Stimulated activated effector memory CD8-positive, alpha-beta T cell treated with anti-CD3 and anti-CD28 coated beads, Interleukin-12 subunit alpha, Interleukin-12 subunit beta, amount 100 ng/mL, for 72 hours (primary cell): ENCODE results near the gene TMED4.

Source experiments
- ATAC-seq: fragments of 150-1000 bp; cut with Tn5 transposase; 2 replicates; pipeline ENCODE4 v1.10.0; 2021
- DNase-seq, 2 donors: peaks; one replicate each; pipeline ENCODE4 v3.0.0; 2021 to 2022; ENCODE audit warnings: low spot score in 2 of 2
- H3K27ac Mint-ChIP-seq: one replicate; pipeline ENCODE4 v1.8.0; 2022; ENCODE audit warnings: mild to moderate bottlenecking, mixed read lengths
- H3K36me3 Mint-ChIP-seq: one replicate; pipeline ENCODE4 v1.8.0; 2022; ENCODE audit warnings: mild to moderate bottlenecking, mixed read lengths
- H3K4me1 Mint-ChIP-seq: one replicate; pipeline ENCODE4 v1.8.0; 2022; ENCODE audit warnings: mixed read lengths
- H3K4me3 Mint-ChIP-seq: one replicate; pipeline ENCODE4 v1.8.0; 2022; ENCODE audit warnings: mild to moderate bottlenecking, mixed read lengths
- H3K9me3 Mint-ChIP-seq: one replicate; pipeline ENCODE4 v1.8.0; 2022; ENCODE audit warnings: mixed read lengths

Gene TMED4

DNA sequence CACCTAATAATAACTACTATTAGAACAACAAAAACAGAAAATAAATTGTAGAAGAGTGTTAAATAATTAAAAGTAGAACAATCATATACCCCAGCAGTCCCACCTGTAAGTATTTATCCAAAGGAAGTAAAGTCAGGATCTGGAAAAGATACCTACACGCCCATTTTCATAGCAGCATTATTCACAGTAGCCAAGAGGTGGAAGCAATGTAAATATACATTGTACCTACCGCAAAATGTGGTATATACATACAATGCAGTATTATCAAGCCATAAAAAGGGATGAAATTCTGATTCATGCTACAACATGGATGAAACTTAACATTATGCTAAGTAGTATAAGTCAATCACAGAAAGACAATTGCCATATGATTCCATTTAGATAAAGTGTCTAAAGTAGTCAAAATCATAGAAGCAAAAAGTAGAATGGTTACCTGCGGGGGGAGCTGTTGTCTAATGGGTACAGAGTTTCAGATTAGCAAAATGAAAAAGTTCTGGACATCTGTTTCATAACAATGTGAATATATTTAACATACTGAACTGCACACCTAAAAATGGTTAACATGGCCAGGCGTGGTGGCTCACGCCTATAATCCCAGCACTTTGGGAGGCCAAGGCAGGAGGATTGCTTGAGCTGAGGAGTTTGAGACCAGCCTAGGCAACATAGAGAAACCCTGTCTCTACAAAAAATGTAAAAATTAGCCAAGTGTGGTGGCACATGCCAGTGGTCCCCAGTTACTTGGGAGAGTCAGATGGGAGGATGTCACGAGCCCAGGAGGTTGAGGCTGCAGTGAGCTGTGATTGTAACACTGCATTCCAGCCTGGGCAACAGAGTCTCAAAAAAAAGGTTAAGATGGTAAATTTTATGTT is 6.0 kb upstream of the TMED4 start:
- ATAC-seq (peak; percentile 78), DNase-seq (peak; percentile 28 to 76)
- H3K36me3 Mint-ChIP-seq: no peaks in the 10 kb centered on the region
- H3K4me1 Mint-ChIP-seq: peaks cover 9% of the 10 kb centered on the region
- H3K9me3 Mint-ChIP-seq: no peaks in the 10 kb centered on the region
- H3K27ac Mint-ChIP-seq: no peak overlapping the region
- no peak overlapping the region for H3K4me3 Mint-ChIP-seq

- H3K27ac Mint-ChIP-seq: peak overlapping the region; percentile 97
- H3K36me3 Mint-ChIP-seq: peaks cover 45% of the 10 kb centered on the region
- peaks cover 39% of the 10 kb centered on the region for H3K4me1 Mint-ChIP-seq
- H3K9me3 Mint-ChIP-seq: no peaks in the 10 kb centered on the region
- no peak for ATAC-seq
- H3K4me3 Mint-ChIP-seq: peak overlapping the region; percentile 84
- no peak for DNase-seq
These were observed 1.3 kb upstream of the TMED4 start for GRCh38 chr7:44583146-44583865.

DNA sequence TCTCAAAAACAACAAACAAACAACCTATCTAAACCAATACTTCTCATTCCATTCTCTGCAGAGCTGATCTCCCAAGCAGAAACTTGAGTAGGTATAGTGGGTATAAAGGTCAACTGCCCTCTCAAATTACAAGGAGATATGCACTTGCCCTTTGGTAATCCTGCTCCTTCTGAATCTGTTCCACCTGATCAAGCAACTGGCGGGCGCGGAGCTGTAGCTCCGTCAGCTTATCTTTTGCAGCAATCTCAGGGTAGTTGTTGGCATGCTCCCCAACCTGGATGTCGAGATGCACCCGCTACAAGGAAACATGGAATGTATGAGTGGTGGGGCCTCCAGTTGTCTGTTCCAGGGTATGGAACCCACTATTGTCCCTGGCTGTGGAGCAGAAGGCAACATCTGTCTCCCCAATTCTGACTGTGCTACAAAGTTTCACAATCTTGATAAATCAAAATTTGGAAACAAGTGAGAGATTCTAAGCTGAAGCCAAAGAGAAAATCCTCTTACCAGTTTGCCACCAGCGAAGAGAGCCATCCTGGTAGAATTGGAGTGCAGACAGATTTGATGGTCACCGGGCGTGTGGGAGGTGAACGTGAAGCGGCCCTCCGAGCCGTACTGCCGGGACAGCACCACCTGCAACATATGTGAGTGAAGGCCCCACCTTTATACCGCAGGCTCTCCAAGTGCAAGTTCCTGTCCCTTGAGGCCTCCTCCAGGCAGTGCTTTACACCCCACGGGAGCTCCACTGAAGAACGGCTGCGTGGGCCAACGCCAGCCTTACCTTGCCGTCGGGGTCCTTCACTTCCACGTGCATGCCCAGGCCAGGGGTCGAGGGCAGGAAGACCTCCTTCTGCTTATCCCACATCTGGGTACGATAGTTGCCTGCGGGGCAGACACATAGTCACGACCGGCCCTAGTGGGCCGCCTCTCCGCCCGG is 819 bp downstream of the TMED4 start:
- Mint-ChIP-seq H3K27ac (peak overlapping the region; percentile 97), H3K4me3 (peak overlapping the region; percentile 84), H3K4me1 (peaks cover 35% of the 10 kb centered on the region), H3K36me3 (peaks cover 66% of the 10 kb centered on the region), H3K9me3 (no peaks in the 10 kb centered on the region)
- ATAC-seq (peak; percentile 57), DNase-seq (peak in 1 of 2 donors; percentile 81)

DNA sequence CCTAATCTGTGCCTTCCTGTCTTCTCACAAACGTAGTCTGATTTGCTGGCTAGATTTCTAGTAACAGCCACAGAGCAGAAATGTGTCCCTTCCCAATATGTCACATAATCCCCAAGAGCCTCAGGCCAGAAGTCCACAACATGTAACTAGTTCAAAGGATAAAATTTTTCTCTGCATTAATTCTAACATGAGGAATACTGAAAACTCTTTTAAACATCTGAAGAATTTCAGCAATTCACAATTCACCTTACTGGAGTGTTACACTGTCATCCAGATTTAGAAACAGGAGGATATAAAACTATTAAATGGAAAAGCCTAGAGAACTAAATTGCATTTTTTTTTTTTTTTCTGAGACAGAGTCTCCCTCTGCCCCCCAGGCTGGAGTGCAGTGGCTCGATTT is 5.8 kb downstream of the TMED4 start:
- Mint-ChIP-seq H3K4me1 (peaks cover 57% of the 10 kb centered on the region), H3K36me3 (peaks cover 94% of the 10 kb centered on the region), H3K9me3 (no peaks in the 10 kb centered on the region), H3K27ac (no peak overlapping the region), H3K4me3 (no peak overlapping the region)
- ATAC-seq (no peak), DNase-seq (no peak)

DNA sequence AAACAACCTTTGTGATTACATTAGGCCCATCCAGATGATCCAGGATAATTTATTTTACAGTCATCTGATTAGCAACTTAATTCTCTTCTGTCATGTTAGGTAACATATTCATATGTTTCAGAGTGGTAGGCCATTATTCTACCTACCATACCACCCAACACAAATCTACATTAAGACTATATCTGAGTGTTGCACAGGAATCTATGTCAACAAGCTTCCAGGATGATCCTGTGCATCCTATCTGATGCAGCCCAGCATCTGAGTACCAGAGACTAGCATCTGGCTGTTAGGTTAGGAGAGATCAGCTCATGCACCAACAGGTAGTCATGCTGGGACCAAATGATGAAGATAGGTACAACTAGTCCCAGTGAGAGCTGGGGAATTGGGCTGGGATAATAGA is 7.0 kb downstream of the TMED4 start:
- ATAC-seq: no peak
- Mint-ChIP-seq H3K36me3 (peaks cover 94% of the 10 kb centered on the region), H3K27ac (peak overlapping the region; percentile 98), H3K9me3 (no peaks in the 10 kb centered on the region), H3K4me1 (peaks cover 49% of the 10 kb centered on the region), H3K4me3 (peak overlapping the region; percentile 98)
- no peak for DNase-seq

GRCh38 chr7:44574287-44574872 is 7.7 kb downstream of the TMED4 start:
- H3K4me1 Mint-ChIP-seq: peaks cover 42% of the 10 kb centered on the region
- H3K36me3 Mint-ChIP-seq: peaks cover 94% of the 10 kb centered on the region
- ATAC-seq (no peak), DNase-seq (no peak)
- peak overlapping the region; percentile 98 for H3K27ac Mint-ChIP-seq
- no peaks in the 10 kb centered on the region for H3K9me3 Mint-ChIP-seq
- peak overlapping the region; percentile 98 for H3K4me3 Mint-ChIP-seq

DNA sequence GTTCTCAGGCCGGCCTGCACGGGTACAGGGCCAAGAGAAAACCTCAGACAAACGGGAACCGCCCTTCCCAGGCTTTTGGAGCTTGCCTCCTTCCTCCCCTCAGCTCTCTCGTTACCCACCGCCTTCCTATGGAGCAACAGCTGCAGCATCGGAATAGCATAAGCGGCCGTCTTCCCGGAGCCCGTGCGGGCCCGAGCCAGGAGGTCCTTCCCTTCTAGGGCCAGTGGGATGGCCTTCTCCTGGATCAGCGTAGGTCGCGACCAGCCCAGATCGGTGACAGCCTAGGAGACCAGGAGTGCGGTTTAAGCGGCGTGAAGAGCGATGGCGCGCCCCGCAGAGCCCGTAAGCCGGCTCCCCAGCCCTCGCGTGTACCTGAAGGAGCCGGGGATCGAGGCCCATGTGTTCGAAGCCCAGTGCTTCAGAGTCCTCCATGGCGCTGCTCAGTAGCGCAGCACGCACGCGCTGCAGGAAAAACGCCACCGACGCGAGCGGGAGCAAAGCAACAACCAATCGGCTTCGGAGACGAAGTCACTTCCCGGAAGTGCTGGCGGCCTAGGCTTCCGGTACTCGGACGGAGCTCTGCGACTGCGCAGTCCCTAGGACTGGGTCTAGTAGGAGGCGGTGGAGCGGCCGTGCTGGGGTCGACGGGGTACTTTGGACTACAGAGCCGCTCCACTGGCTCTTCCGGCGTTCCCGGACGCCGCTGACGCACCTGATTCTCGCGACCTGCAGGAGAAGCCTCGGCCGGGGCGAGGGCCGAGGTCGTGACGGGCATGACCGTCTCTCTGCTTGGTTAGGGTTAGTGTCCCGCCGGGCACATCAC is 8.4 kb downstream of the TMED4 start, which contains the start of gene DDX56:
DDX56 (minus strand) TSS at position 445 of the 823 bp plus-strand sequence; CDS start at position 432, 13 bp downstream.
- Mint-ChIP-seq H3K4me1 (peaks cover 39% of the 10 kb centered on the region), H3K4me3 (peak within 1 kb of the TSS; percentile 98), H3K9me3 (no peaks in the 10 kb centered on the region), H3K36me3 (peaks cover 94% of the 10 kb centered on the region), H3K27ac (peak within 1 kb of the TSS; percentile 98)
- DNase-seq (peak; percentile 81 to 95), ATAC-seq (peak; percentile 96)

- peaks cover 94% of the 10 kb centered on the region for H3K36me3 Mint-ChIP-seq
- ATAC-seq (no peak), DNase-seq (no peak)
- peak overlapping the region; percentile 98 for H3K27ac Mint-ChIP-seq
- H3K4me3 Mint-ChIP-seq: peak overlapping the region; percentile 98
- H3K4me1 Mint-ChIP-seq: peaks cover 43% of the 10 kb centered on the region
- no peaks in the 10 kb centered on the region for H3K9me3 Mint-ChIP-seq
These were observed 9.3 kb downstream of the TMED4 start for GRCh38 chr7:44572771-44573170.

- DNase-seq: no peak
- Mint-ChIP-seq H3K4me1 (peaks cover 54% of the 10 kb centered on the region), H3K4me3 (no peak overlapping the region), H3K9me3 (no peaks in the 10 kb centered on the region), H3K36me3 (peaks cover 93% of the 10 kb centered on the region), H3K27ac (no peak overlapping the region)
- ATAC-seq: no peak
These were observed 12.1 kb downstream of the TMED4 start for GRCh38 chr7:44569959-44570358.

DNA sequence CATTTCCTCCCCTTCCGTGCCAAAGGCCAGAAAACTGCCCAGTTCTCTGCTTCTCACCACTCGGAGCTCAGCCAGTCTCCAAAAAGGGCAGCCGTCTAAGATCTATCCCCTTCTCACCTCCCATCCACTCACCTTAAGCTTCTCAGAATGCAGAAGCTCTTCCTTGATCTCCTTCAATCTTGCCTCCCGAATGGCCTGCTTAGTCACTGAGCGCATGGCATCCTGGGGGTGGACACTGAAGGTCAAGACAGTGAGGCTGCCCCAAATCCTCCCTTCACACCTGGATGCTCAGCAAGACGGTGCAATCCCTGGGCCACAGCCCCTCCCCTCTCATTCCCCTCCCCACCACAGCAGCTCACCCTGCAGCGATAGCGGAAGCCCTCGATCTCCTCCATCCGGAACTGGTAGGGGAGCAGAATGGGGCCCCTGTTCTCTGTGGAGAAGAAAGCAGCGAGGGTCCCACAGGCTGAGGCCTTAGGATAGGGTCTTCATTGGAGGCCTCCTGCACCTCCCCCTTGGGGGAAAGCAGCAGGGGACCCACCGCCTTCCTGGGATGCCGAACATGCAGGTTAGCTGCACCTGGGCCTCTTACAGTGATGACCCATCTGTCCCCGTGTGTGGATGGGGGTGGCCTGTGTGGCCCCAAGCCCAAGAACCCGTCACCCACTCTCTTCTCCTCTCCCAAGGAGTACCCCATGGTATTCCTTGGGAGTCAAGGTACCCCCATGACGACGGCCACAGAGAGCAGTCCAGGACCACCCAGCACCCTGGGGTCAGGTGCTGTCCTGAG is 13.1 kb downstream of the TMED4 start:
- DNase-seq (no peak), ATAC-seq (no peak)
- H3K27ac Mint-ChIP-seq: no peak overlapping the region
- peaks cover 45% of the 10 kb centered on the region for H3K4me1 Mint-ChIP-seq
- H3K36me3 Mint-ChIP-seq: peaks cover 99% of the 10 kb centered on the region
- H3K9me3 Mint-ChIP-seq: no peaks in the 10 kb centered on the region
- H3K4me3 Mint-ChIP-seq: no peak overlapping the region

- Mint-ChIP-seq H3K36me3 (peaks cover 99% of the 10 kb centered on the region), H3K4me1 (peaks cover 36% of the 10 kb centered on the region)
These were observed 14.1 kb downstream of the TMED4 start for GRCh38 chr7:44567884-44568283.

DNA sequence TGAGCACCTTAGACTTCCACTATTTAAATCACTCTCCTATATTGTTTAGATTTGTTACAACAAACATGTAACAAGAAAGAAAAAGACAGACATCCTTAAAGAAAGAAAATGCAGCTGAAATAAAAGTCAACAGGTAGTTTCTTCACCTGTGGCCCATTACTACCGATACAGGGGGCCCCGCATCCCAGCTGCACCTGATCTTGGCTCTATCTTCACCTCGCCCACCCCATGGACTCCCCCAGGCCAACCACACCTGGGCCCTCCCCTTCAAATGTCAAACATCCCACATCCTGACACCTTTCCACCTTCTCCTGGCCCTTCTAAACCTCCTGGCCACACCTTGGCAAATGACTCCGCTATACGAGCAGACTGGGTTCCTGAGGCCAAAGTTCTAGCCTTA is 15.4 kb downstream of the TMED4 start:
- Mint-ChIP-seq H3K4me3 (no peak overlapping the region), H3K27ac (peak overlapping the region; percentile 59), H3K36me3 (peaks cover 88% of the 10 kb centered on the region), H3K9me3 (no peaks in the 10 kb centered on the region), H3K4me1 (peaks cover 30% of the 10 kb centered on the region)
- no peak for DNase-seq
- ATAC-seq: no peak

More at GRCh38 chr7:44567884-44568283, 14.1 kb downstream of the TMED4 start:
- DNase-seq (no peak), ATAC-seq (no peak)
- no peak overlapping the region for H3K4me3 Mint-ChIP-seq
- peak overlapping the region; percentile 59 for H3K27ac Mint-ChIP-seq
- no peaks in the 10 kb centered on the region for H3K9me3 Mint-ChIP-seq

DNA sequence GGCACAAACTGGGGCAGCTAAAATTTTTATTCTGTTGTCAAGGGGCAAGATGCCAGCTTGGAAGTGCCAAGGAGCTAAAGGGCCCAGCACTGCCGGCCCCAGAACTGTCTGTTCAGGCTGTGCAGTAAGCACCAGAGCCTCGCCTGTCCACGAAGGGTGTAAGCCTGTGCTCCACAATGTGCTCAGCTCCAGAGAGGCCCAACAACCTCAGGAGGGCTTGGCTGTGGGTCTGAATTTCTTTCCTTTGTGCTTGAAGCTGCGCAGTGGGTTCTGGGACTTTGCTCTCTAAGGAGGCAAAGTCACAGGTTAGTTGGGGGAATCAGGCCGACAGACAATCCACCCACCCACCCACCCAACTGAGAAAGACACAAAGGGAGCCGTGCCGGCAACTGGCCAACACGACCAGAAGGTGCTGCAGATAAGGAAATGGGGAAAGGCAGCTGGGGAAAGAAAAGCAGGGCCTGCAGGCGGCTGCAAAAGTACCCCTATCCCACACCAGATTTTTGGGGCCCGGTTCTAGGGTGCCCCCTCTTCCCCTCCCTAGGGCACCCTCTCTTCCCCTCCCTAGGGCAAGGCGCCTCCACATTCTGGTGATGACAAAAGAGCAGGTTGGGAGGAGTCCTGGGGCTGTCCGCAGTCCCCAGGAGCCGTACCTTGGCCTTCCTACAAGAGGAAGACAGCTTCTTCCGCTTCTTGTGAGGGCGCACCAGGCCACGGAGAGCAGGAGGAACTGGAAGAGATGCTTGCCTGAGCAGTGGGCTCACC is 16.1 kb downstream of the TMED4 start:
- peaks cover 30% of the 10 kb centered on the region for H3K4me1 Mint-ChIP-seq

More for the DNA sequence above, 16.1 kb downstream of the TMED4 start:
- no peaks in the 10 kb centered on the region for H3K9me3 Mint-ChIP-seq
- H3K36me3 Mint-ChIP-seq: peaks cover 82% of the 10 kb centered on the region
- no peak overlapping the region for H3K4me3 Mint-ChIP-seq
- H3K27ac Mint-ChIP-seq: peak overlapping the region; percentile 90
- no peak for DNase-seq
- peak; percentile 57 for ATAC-seq
